ENCODE measurements around the gene KAT2A. TPM values are rescaled to one million over a fixed set of nuclear protein-coding genes. Genes with fewer than 3 reads are reported as not detected.

The KAT2A gene
- total RNA-seq, 1 experiment from 2014 or later, result 19.9 TPM

DNA sequence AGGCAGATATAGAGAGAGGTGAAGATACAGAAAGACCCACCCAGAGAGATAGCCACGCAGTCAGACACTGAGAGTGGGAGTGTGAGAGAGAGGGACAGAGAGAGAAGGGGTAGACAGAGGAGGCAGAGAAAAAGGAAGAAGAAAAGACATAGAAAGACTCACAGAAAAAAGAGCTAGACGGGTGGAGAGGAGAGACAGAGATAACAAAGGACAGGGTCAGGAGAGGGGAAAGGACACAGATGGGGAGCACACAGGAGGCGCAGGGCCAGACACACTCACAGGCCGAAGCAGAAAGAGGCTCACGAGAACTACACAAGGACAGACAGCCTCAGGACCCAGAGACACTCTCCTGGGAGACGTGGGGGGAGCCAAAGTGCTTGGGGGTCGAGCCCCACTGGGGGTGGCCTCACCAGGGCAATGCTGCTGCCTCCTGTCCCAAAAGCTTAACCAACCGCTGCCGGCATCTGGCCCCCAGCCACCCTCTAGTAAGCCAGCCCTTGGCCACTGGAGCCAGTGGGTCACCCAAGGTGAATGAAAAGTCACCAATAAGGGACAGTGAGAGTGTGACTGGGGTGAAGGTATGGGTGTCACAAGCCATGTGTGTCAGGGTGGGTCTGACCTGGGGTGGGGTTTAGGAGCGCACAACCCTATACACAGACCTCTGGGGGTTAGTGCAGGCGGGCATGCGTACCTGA is 26.6 kb downstream of the KAT2A start:
- DNase-seq (ENCODE audit: low spot score), result no peak

GRCh38 chr17:42092939-42093338 is 28.2 kb downstream of the KAT2A start:
- no peak for DNase-seq (ENCODE audit: low spot score)

DNA sequence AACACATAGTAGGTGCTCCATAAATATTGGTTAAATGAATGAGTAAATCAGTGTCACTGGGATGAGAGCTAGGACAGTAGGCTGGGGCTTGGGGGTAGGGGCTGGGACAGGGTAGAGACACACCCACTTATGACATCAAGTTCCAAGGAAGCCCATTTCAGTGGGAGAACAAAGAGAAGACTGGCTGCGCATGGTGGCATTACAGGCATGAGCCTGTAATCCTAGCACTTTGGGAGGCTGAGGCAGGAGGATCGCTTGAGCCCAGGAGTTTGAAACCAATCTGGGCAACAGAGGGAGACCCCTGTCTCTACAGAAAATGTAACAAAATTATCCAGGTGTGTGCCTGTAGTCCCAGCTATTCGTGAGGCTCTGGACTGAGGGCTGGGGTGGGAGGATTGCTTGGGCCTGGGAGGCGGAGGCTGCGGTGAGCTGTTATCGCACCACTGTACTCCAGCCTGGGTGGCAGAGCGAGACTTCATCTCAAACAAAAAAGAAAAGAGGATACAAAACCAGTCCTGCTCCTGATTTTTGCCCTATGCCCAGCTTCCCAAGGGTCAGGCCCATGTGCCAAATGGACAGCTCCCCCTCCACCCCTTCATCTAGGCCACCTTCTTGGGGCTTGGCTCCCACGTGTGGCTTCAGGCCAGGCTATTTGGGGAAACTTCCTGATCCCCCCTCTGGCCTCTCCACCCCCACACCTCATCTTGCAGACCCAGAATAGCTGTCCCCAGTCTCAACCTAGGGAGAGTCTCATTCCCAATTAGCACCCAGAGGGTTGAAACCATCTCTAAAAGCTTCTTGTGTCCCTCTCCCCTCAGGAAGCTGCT is 30.0 kb downstream of the KAT2A start:
- no peak for DNase-seq (ENCODE audit: low spot score)

DNA sequence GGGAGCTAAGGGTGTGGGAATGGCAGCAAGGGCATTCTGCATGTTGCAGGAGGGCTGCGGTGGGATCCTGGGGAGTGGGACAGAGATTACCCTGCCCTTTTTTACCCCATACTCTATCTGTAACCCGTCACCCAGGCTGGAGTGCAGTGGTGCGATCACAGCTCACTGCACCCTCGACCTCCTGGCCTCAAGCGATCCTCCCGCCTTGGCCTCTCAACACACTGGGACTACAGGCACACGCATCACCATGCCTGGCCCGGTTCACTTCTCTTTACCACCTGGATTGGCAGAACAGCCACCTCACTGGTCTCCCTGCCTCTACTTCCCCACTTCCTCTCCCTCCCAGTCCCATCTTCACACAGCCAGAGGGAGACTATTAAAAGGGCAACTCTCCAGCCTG is 32.4 kb downstream of the KAT2A start:
- DNase-seq (ENCODE audit: low spot score), result no peak

- no peak for DNase-seq (ENCODE audit: low spot score)
Measured at GRCh38 chr17:42087736-42088705, 33.1 kb downstream of the KAT2A start.

GRCh38 chr17:42087042-42087701 is 34.0 kb downstream of the KAT2A start:
- no peak for DNase-seq (ENCODE audit: low spot score)

DNA sequence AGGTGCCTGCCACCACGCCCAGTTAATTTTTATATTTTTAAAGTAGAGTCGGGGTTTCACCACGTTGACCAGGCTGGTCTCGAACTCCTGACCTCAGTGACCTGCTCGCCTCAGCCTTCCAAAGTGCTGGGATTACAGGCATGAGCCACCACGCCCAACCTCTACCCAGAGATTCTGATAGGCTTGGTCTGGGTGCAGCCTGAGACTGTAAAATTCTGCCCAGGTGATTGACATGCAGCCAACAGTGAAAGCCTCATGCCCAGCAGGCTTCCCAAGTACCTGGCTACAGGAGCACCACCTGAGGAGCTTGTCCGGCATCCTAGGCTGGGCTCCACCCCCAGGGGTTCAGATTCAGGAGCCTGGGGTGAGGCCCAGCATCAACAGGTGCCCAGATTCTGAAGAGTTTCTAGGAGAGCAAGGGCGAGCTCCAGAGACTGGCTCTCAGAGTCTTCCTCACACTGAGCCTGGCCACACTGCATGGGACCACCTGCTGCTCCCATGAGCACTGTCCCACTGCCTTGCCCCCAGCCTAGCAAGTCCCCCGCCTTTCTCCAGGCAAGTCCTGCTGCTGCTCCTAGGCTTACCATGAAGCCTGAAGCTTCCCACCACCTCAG is 39.5 kb downstream of the KAT2A start:
- no peak for DNase-seq (ENCODE audit: low spot score)

GRCh38 chr17:42079541-42079940 is 41.6 kb downstream of the KAT2A start:
- no peak for DNase-seq (ENCODE audit: low spot score)

- DNase-seq (ENCODE audit: low spot score), result no peak
Measured at GRCh38 chr17:42078396-42079043, 42.6 kb downstream of the KAT2A start.

GRCh38 chr17:42077755-42078154 is 43.4 kb downstream of the KAT2A start:
- DNase-seq (ENCODE audit: low spot score), result no peak

DNA sequence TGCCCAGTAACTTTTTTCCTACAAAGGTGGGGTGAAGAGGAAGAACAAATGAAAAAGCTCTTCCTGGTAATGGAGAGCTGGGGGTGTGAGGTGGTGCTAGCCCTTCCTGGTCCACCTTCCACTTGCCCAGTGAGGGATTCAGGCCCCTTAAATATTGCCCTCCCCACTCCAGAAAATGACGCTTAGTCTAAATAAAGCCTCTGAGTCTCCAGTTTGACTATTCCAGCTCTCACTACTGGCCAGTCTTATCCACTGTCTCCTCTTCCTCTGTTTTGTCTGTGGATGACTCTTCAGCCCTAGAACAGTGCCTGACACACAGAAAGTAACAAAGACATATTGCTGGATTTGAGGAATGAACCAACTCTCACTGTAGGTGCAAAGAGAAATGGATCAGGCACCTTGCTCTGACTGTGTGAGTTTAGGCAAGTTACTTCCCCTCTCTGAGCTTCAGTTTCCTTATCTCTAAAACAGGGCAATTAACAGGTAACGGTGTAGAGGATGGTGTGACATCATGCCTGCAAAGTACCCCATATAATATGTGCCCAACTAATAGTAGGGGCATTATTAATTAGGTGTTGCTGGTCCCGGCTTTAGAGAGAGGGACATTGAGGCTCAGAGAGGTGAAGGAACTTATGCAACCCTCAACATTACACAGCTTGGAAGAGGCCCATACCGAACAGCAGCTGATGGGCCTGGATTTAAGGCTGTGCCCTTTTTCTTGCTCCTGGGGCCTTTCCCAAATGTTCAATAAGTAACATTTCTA is 44.2 kb downstream of the KAT2A start:
- no peak for DNase-seq (ENCODE audit: low spot score)

GRCh38 chr17:42075789-42076188 is 45.4 kb downstream of the KAT2A start:
- no peak for DNase-seq (ENCODE audit: low spot score)

DNA sequence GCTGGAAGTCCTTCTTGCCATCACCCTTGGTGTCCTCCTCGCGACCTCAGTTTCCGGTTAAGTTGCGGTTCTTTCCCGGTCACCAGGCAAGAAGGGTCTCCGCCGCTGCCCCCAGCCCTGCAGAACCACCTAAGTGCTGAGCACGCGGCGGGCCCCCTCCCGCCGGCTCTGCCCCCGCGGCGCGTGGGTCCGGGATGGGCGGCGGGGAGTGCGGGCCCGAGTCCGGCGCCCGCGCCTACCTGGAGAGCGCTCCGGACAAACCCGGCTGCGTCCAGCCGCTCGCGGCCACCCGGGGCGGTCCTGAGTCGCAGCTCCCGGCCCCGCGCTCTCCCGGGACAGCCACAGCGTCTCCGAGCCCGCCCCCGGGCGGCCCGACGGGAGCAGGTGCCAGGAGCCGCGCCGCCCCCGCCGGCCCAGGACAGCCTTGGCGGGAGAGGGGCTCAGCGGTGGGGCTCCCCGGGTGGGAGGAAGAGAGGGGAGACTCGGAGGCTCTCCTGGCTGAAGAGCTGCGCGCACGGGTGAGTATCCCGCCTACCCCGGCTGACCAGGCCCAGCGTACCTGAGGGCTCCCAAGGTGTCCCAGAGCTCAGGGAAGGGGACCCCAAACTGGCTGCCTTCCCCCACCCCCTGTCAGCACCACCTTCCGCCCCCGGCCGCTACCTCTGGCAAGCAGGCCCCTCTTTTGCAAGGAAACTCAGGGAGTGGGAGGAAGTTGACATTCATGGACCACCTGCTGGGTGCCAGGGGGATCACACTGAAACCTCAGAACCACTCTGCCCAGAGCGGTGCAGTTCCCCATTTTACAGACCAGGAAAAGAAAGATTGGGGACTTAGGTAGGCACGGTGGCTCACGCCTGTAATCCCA is 48.6 kb downstream of the KAT2A start:
- DNase-seq (ENCODE audit: low spot score), result no peak

DNA sequence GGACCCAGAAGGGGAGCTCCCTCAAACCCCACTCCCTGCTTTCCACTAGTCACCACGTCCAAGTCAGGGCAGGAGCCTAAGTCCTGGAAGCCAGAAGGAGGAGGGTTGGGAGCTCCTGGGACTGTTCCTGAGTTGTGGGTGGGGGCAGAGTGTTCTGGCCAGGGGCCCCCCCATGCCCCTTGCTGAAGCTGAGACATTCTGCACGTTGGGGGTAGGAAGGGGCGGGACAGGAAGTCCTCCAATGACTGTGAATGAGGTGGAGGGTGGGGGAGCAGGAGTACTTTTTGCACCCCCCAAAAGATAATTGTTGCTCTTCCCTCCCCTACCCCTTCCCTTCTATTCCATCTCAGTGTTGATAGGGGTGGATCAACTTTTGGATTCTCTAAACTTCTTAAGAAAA is 49.4 kb downstream of the KAT2A start:
- DNase-seq (ENCODE audit: low spot score), result no peak

- no peak for DNase-seq (ENCODE audit: low spot score)
Measured at GRCh38 chr17:42068979-42069378, 52.2 kb downstream of the KAT2A start.

GRCh38 chr17:42067371-42068091 is 53.6 kb downstream of the KAT2A start:
- peak; percentile 51 for DNase-seq (ENCODE audit: low spot score)

GRCh38 chr17:42065201-42065600 is 56.0 kb downstream of the KAT2A start:
- DNase-seq (ENCODE audit: low spot score), result no peak

All from A172 (cell line).